ENCODE data around the gene SLC26A1.

DNA sequence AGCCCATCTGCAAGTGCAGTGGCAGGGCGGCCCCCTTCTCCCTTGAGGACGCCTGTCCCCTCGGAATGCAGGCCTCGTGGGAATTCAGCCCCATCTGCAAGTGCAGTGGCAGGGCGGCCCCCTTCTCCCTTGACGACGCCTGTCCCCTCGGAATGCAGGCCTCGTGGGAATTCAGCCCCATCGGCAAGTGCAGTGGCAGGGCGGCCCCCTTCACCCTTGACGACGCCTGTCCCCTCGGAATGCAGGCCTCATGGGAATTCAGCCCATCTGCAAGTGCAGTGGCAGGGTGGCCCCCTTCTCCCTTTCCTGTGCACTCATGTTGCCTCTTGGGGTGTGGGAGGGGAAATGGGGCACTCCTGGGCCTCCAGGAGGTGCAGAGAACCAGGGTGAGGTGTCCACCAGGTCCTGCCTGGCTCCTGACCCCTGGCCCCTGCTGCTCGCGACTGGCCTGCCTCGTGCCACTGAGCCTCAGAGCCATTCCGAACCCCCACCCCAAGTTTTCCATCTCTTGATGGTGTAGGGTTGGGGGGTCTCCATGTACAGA, 6.8 kb upstream of the SLC26A1 start:
- TF ChIP-seq, protein P1, sequence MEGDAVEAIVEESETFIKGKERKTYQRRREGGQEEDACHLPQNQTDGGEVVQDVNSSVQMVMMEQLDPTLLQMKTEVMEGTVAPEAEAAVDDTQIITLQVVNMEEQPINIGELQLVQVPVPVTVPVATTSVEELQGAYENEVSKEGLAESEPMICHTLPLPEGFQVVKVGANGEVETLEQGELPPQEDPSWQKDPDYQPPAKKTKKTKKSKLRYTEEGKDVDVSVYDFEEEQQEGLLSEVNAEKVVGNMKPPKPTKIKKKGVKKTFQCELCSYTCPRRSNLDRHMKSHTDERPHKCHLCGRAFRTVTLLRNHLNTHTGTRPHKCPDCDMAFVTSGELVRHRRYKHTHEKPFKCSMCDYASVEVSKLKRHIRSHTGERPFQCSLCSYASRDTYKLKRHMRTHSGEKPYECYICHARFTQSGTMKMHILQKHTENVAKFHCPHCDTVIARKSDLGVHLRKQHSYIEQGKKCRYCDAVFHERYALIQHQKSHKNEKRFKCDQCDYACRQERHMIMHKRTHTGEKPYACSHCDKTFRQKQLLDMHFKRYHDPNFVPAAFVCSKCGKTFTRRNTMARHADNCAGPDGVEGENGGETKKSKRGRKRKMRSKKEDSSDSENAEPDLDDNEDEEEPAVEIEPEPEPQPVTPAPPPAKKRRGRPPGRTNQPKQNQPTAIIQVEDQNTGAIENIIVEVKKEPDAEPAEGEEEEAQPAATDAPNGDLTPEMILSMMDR (IDR thresholded peaks at IDR 0.05) = no peak
- TF ChIP-seq POLR2A (IDR thresholded peaks at IDR 0.05) = no peak
- TF ChIP-seq POLR2AphosphoS5 (IDR thresholded peaks at IDR 0.05) = no peak
- TF ChIP-seq EP300 (IDR thresholded peaks at IDR 0.05; ENCODE audit: low read depth) = no peak

All from transverse colon (tissue), 4 donors.